Central memory CD8-positive, alpha-beta T cell (primary cell): ENCODE measurements around the gene HOXD9.

Experiments
- ATAC-seq: fragments of 150-1000 bp; cut with Tn5 transposase; replicated peaks from 2 replicates; pipeline ENCODE4 v1.10.0; 2022; ENCODE audit warnings: mild to moderate bottlenecking, moderate FRiP score, moderate number of reproducible peaks; ENCODE audit not compliant: poor library complexity, severe bottlenecking; ENCODE audit errors: extremely low read depth
- DNase-seq, 2 donors: peaks; one replicate each; pipeline ENCODE4 v3.0.0; 2021; ENCODE audit warnings: low spot score in 2 of 2
- H3K27ac Mint-ChIP-seq: one replicate; pipeline ENCODE4 v1.8.0; 2022; ENCODE audit warnings: low read depth, mild to moderate bottlenecking, moderate library complexity, mixed read lengths
- H3K27me3 Mint-ChIP-seq: one replicate; pipeline ENCODE4 v1.8.0; 2022; ENCODE audit warnings: mixed read lengths
- H3K36me3 Mint-ChIP-seq: one replicate; pipeline ENCODE4 v1.8.0; 2022; ENCODE audit warnings: mild to moderate bottlenecking, moderate library complexity, mixed read lengths; ENCODE audit not compliant: insufficient read depth
- H3K4me1 Mint-ChIP-seq: one replicate; pipeline ENCODE4 v1.8.0; 2022; ENCODE audit warnings: mixed read lengths
- H3K4me3 Mint-ChIP-seq: one replicate; pipeline ENCODE4 v1.8.0; 2022; ENCODE audit warnings: mild to moderate bottlenecking, moderate library complexity, mixed read lengths
- H3K9me3 Mint-ChIP-seq: one replicate; pipeline ENCODE4 v1.8.0; 2022; ENCODE audit warnings: mixed read lengths

The HOXD9 gene

DNA sequence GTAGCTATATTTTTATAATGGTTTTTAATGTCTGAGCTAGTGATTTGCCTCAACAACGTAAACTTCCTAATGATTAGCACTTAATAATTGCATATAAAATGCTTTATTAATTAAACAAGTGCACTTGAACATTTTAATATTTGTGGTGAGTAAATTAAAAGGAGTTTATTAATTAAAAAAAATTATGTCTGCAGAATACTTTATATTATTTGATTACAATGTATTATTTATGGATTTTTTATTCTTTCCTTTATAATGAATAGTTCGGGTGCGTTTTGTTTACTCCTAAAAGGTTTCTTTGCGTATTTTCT is 9.3 kb downstream of the HOXD9 start:
- peaks cover 40% of the 10 kb centered on the region for H3K4me1 Mint-ChIP-seq
- no peak for DNase-seq
- H3K9me3 Mint-ChIP-seq = no peaks in the 10 kb centered on the region
- no peak for ATAC-seq
- H3K36me3 Mint-ChIP-seq = peaks cover 30% of the 10 kb centered on the region
- H3K27ac Mint-ChIP-seq = no peak overlapping the region
- H3K27me3 Mint-ChIP-seq = peaks cover 90% of the 10 kb centered on the region
- peak overlapping the region; percentile 72 for H3K4me3 Mint-ChIP-seq

DNA sequence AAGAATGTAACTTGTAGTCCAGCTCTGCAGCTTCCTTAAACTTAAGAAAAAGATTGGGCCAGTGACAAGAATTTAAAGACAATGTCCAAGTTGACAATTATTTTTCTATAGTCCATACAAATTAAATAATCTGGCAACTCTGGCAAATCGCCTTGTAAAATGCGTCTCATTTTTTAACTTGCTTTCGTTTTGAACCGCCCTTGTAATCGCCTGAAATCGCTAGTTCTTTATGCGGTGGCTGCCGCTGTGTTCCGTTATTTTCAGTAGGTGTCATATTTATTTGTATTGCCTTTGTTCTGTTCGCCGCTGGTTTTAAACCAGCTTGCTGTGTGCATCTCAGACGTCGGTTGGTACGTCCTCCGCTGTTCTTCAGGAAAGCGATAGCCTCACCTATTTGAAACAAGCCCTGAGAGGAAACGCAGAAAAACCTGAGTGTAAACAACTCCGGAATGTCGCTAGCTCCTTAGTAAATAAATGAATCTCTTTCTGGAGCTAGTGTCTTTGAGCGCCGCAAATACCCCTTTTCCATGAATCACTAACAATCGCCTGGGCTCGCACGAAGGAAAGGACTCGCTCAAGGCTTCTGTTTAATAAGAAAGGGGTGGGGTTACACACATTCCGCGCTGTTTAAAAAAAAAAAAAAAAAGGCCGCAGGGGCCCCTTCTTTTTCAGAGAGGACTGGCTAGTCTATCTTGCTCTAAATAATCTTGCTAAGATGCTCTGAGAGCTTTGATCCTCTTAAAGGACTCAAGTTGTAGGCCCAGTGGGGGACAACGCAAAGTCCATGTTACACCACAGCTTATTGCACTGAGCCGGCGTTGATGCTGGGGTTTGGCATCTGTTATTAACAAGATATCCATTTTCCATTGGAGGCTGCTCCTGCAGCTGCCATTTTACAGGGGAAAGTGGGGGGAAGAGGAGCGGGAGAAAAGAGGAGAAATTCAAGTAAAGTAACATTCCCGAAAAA is 10.0 kb downstream of the HOXD9 start:
- Mint-ChIP-seq H3K4me1 (peaks cover 39% of the 10 kb centered on the region), H3K4me3 (peak overlapping the region; percentile 72), H3K9me3 (no peaks in the 10 kb centered on the region), H3K27ac (no peak overlapping the region), H3K36me3 (peaks cover 30% of the 10 kb centered on the region), H3K27me3 (peaks cover 90% of the 10 kb centered on the region)
- ATAC-seq = peak; percentile 33
- DNase-seq = no peak

DNA sequence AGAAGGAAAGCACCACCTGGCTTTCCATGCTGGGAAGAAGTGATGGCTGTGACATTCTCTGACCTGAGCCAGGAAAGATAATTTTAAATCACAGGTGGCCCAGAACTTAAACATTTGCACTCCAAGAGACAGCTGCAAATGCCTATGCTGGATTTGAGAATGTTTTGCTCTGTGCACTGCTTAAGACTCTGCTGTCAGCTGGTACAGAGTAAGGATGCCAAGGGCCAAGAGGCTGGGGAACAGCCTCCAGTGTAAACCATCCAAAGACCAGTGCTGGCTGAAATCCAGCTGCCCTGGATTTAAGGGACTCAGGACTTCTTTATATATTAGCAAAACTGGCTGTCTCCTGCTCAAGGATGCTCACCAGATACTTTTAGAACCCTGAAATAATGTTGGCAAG is 10.9 kb downstream of the HOXD9 start:
- Mint-ChIP-seq H3K27ac (no peak overlapping the region), H3K27me3 (peaks cover 90% of the 10 kb centered on the region), H3K36me3 (peaks cover 24% of the 10 kb centered on the region), H3K4me3 (no peak overlapping the region), H3K9me3 (no peaks in the 10 kb centered on the region), H3K4me1 (peaks cover 32% of the 10 kb centered on the region)
- DNase-seq = no peak
- no peak for ATAC-seq

DNA sequence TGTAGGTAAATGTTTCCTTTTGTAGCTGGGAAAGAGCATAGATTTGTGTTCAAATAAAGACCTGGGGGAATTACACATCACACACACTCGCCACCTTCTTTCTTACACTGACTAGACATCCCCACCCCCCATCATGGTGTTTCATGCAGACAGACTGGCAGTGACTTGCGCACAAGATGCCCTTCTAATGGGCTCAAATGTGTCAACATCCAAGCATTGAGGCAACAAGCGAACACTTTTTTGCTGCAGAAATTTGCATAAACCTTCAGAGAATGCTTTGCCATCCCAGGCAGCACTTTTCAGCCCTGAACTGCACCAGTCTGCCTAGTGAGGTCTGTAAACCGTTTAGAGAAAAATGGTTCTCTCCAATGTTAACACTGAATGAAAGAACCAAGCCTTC is 11.5 kb downstream of the HOXD9 start:
- Mint-ChIP-seq H3K36me3 (peaks cover 23% of the 10 kb centered on the region), H3K27ac (no peak overlapping the region), H3K27me3 (peaks cover 90% of the 10 kb centered on the region), H3K4me3 (no peak overlapping the region), H3K9me3 (no peaks in the 10 kb centered on the region), H3K4me1 (peaks cover 30% of the 10 kb centered on the region)
- no peak for ATAC-seq
- no peak for DNase-seq

DNA sequence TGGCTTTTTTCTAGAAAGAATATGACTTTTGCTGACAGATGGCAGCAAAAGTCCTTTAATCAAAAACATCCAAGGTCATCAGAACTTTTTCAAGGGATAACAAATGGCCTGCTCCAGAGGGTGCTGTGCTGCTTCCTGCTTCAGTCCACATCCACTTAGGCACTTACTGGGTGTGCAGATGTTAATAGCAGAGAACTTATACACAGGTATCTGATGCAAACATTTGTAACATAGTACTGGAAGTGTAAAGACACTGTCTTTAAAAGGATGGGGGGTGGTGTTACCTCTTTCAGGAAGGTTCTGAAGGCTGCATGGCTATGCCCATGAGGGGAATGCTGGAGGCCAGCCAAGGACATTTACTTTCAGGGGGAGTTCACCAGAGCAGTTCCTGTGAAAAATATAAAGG is 12.5 kb downstream of the HOXD9 start:
- Mint-ChIP-seq H3K4me1 (peaks cover 28% of the 10 kb centered on the region), H3K9me3 (no peaks in the 10 kb centered on the region), H3K4me3 (peak overlapping the region; percentile 35), H3K27ac (no peak overlapping the region), H3K36me3 (peaks cover 22% of the 10 kb centered on the region), H3K27me3 (peaks cover 95% of the 10 kb centered on the region)
- ATAC-seq (no peak), DNase-seq (no peak)

DNA sequence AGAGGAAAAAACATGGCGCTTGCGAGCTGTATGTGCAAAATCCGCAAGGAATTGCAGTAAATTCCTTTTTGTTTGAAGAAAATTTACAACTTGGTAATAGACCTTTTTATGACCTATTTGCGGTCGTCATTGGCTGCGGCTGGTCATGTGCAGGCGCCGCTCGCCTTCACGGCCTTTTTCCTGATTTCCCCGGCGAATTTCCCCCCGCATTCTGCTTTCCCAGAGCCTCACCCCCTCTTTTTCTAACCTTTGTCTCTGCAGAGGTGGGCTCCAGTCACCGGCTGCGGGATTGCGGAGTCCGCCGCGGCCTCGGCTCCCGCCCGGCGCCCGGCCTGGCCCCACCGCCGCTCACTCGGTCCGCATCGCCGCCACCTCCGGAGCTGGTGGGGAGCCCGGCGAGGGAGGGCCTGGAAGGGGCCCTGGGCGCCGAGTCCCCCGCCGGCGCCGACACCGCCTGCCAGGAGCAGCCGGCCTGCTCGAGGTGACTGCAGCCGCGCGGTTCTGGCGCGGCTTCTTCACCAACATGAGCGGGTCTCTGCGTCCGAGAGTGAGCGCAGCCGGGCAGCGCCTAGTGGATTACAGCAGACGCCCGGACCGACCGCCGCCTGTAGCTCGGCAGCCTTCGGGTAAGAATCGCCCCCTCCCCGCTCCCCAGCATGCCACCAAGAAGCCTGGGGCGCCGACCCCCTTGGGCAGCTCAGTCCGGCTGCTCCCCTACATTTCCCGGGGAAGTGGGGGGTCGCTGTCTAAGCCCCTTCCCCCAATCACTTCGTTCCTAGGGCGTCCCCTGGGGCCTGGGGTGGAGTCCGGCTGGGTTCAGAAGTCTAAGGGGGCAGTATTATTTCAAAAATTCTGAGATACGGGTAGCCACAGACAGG is 14.1 kb downstream of the HOXD9 start:
- Mint-ChIP-seq H3K27me3 (peaks cover 91% of the 10 kb centered on the region), H3K36me3 (peaks cover 11% of the 10 kb centered on the region), H3K4me1 (peaks cover 26% of the 10 kb centered on the region), H3K4me3 (no peak overlapping the region), H3K27ac (no peak overlapping the region), H3K9me3 (no peaks in the 10 kb centered on the region)
- ATAC-seq (no peak), DNase-seq (no peak)

DNA sequence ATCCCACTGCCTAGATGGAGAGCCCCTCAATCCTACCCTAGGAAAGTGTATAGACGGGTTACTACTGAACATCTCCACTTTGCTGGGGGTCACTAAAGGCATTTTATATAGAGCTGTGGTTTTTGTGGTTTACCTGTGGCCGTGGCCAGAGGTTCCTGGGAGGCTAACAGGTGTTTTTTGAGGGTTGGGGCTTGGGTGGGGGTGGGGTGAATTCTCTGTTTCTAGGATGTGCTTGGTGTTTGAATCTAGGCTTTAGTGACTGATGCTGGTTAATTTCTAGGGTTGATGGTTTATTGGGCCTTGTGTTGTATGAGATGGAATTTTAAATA is 14.7 kb downstream of the HOXD9 start:
- peaks cover 24% of the 10 kb centered on the region for H3K4me1 Mint-ChIP-seq
- H3K27ac Mint-ChIP-seq = no peak overlapping the region
- no peaks in the 10 kb centered on the region for H3K9me3 Mint-ChIP-seq
- H3K4me3 Mint-ChIP-seq = no peak overlapping the region
- peaks cover 91% of the 10 kb centered on the region for H3K27me3 Mint-ChIP-seq
- ATAC-seq (no peak), DNase-seq (no peak)
- peaks cover 10% of the 10 kb centered on the region for H3K36me3 Mint-ChIP-seq

DNA sequence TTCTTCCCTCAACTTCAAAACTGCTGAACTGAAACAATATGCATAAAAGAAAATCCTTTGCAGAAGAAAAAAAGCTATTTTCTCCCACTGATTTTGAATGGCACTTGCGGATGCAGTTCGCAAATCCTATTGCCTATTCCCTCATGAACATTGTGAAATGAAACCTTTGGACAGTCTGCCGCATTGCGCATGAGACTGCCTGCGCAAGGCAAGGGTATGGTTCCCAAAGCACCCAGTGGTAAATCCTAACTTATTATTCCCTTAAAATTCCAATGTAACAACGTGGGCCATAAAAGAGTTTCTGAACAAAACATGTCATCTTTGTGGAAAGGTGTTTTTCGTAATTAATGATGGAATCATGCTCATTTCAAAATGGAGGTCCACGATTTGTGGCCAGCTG is 15.4 kb downstream of the HOXD9 start:
- ATAC-seq (no peak), DNase-seq (no peak)
- no peak overlapping the region for H3K4me3 Mint-ChIP-seq
- no peak overlapping the region for H3K27ac Mint-ChIP-seq
- H3K9me3 Mint-ChIP-seq = no peaks in the 10 kb centered on the region
- H3K27me3 Mint-ChIP-seq = peaks cover 91% of the 10 kb centered on the region
- H3K36me3 Mint-ChIP-seq = peaks cover 7% of the 10 kb centered on the region
- peaks cover 20% of the 10 kb centered on the region for H3K4me1 Mint-ChIP-seq

DNA sequence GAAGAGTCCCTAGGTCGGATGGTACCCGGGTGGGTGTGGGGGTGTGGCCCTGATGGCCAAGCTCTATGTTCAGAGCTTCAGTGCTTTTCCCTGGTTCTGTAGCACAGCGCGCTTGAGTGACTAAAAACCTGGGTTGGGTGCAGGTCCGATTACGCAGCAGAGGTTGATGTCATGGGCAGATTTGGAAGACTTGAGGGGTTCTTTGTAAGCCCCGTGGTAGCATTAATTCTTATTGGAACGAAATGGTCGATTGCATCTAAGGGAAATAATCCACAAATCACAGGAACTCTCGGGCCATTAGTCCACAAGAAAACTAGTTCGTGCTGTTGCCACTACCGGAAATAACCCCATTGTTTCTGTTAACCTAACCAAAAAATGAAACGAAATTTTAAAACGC is 16.0 kb downstream of the HOXD9 start:
- Mint-ChIP-seq H3K36me3 (peaks cover 7% of the 10 kb centered on the region), H3K27ac (no peak overlapping the region), H3K27me3 (peaks cover 91% of the 10 kb centered on the region), H3K9me3 (no peaks in the 10 kb centered on the region), H3K4me3 (no peak overlapping the region), H3K4me1 (peaks cover 20% of the 10 kb centered on the region)
- DNase-seq (no peak), ATAC-seq (no peak)

DNA sequence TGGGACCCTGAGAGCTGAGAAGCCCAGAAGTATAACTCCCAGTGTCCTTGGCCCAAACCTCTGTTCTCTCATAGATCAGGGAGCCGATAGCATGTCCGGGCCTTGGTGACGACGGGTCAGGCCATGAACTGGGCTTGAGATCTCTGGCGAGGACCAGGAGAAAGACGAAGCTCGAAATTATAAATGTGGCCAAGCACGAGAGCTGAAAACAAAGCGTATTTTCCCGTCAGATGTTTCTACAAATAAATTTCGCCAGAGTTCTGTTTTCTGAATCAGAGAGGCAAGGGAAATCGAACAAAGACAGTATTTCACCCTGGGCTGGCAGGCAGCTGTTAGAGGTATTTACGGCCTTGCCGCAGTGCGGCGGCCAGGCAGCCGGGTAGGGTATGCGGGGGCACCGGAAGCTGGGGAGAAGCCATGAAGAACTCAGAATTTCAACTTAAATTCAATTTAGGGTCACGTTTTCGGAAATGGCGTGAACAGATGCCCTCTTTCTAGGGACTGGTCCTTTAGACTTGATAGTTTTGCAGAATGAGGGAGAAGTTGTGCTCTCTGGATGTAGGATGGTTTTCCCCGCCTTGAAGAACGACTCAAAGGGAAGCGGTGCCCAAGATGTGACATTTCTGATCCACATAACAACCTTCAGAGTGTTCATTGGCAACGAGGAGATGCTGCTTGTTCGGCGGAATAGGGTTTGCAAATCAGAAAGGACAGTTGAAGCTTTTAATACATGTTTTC is 16.6 kb downstream of the HOXD9 start:
- DNase-seq (no peak), ATAC-seq (no peak)
- Mint-ChIP-seq H3K27ac (no peak overlapping the region), H3K27me3 (peaks cover 91% of the 10 kb centered on the region), H3K4me3 (no peak overlapping the region), H3K36me3 (peaks cover 7% of the 10 kb centered on the region), H3K4me1 (peaks cover 20% of the 10 kb centered on the region), H3K9me3 (no peaks in the 10 kb centered on the region)

DNA sequence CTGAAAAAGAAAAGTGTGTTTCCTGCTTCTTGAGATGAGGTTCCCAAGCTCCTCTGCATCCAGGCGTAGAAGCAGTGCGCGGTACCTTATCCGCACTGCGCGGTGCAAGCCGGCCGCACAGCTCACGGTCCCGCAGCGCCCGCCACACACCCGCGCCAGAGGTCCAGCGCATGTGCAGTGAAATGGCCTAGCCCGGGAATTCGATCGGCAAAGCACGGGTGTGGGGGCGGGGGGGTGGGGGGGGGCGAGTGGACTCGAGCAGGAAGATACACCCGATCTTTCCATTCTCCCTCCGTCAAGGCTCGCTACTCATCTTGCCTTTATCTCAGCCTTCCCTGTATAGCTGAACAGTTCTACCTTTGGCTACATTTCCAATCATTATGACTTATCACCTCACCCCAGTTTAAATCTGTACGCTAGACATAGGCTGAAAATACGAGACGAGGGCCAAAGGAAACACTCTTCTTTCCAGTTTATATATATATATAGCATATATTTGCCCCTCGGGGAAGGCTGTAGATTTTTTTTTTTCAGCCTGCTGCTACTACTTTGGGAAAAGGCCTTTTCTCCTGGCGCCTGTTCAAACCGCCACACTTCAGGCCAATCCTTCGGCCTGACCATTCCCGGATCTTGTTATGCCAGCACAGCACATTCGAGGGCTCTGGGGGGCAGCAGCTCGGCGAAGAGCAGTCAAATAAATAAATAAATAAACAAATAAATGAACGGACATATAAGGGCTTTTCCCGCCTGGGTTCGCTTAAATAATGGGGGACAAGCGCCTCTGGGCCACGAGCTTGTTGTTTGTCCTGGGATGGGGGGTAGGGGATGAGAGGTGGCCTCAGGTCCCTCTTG is 17.4 kb downstream of the HOXD9 start:
- Mint-ChIP-seq H3K4me1 (peaks cover 20% of the 10 kb centered on the region), H3K9me3 (no peaks in the 10 kb centered on the region), H3K4me3 (no peak overlapping the region), H3K36me3 (peaks cover 7% of the 10 kb centered on the region), H3K27ac (no peak overlapping the region), H3K27me3 (peaks cover 92% of the 10 kb centered on the region)
- DNase-seq (no peak), ATAC-seq (no peak)
